K562 treated with DMSO at 1 percent for 48 hours (cell line): ENCODE measurements around the gene CATSPERD. TPM values are rescaled to one million over a fixed set of nuclear protein-coding genes. Genes with fewer than 3 reads are reported as not detected.

Experiments used
- total RNA-seq: library from RNA; unstranded; fragments of 300-600 nt; gene quantifications from 2 replicates; pipeline ENCODE4 v1.2.3, GENCODE V29; 2022; ENCODE audit warnings: low replicate concordance; ENCODE audit errors: extremely low read depth

Gene CATSPERD, protein sequence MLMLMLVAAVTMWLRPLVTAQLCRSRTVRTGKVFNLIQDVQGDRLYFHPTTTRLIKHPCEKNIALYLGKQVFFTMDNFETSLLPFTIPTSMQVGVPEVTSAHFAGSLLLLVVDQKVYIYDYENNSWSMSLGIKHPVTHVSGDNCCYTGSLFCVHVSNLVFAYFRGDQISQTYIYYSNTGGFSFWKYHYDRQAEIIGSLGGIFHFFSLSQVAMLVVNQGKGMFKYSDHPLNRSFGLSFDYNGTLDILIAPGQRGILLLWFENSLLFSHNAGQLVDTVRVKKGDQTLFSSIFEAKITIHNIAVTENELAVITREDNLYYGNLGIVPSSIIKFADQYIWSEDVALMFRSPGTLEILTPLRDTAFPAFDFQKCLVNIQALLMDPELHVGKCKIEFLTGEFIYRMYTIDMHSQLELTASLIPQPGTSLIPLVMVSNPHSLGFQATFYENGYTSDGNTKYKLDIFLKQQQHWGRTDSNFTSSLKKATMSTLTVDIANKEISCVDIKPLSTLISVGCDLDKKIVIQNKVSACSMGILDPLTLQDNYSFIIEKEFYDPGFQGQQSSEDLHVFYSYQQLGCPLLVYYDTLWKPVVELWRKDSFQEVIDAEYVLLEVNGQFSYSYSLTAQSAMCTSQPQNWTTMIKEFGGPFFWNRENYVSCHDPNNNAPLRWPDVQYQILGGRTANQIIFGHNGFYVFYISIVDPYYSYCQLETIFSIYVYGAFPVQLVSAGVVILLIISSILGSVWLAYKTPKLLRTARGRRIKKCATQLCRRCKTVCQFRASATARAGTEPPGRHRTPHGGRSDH
- total RNA-seq, result not detected in 2 replicates

DNA sequence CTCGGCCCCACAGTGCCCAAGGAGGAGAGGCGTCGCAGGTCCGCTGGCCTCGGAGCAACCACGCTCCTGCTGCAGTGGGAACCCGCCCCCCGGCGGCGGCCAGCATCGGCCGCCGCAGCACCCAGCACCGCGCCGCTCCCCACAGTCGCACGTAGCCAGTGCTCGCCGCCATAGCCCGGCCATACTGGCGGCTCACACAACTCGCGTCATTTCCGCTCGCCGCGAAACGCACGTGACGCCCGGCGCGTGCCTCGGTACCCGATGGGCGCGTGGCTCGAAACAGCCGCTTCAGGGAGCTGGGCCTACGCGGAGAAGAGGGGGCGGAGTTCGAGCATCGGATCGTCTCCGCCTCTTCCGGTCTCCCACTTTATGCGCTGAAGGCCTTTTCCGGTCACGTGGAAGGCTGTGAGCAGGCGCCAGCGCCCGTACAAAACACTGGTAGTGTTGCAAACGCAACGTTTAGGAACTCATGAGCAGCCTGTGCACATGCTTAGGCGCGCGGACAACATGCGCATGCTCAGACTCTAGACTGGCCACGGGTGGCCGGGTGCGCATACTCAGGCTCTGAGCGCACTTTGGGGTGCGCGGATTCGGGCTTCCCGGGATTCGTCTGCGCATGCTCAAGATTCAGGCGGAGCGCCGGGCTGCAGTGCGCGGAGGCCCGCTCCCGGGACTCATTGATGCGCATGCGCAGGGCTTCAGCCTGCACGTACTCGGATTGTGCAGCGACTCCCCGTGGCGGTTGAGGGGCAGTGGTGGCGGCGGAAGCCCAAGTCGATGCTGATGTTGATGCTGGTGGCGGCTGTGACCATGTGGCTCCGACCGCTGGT lies at the start of gene CATSPERD, which contains the start of gene LONP1:
TSS of gene CATSPERD (plus strand) at position 677 of the 830 bp plus-strand sequence. CDS start at position 778, 101 bp downstream.
TSS of gene LONP1 (minus strand) at position 186 of the 830 bp plus-strand sequence. CDS start at position 172, 14 bp downstream.

DNA sequence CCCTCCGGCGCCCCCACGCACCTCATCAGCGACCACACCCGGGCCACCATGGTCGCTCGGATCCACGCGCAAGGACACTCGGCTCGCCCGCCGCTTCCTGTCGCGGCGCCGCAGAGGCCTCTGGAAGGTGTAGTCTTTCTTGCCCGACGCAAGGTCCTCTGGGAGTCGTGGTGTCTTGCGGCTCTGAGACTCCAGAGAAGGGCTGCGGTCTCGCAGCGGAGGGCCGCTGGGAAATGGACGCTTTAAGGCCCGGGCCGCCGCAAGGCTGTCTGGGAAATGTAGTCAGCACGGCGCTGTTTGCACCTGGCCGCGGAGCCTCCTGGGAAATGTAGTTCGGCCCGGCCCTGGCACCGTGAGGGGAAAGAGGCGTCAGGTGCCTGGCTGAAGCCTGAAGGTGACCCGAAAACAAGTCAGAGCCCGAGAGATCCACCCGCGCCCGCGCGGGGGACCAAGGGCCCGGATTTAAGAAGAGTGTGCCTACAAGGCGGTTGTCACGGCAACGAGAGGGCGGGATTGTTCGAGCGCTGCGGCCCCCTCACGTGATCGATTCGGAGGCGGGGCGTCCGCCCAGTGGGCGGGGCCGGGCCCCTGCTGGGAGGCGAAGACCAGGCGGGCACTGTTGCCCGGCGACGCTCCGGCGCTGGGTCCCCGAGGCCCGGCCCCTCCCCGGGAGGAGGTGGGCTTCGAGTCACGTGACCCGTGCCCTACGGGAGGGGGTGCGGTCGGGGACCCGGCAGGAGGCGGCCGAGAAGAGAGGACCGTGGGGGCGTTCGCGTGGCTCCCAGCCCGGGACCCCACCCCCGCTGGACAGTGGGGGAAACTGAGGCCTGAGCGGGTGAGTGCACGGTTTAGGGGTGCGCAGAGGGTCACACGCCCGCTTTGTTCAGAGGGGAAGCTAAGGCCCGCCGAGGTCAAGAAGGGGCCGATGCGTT lies 39.7 kb upstream of the CATSPERD start, which contains the start of the genes HSD11B1L and MICOS13:
TSS of gene HSD11B1L (plus strand) at position 591 of the 932 bp plus-strand sequence. CDS start 3,806 bp downstream, outside the sequence.
TSS of gene MICOS13 (minus strand) at position 80 of the 932 bp plus-strand sequence. CDS start at position 50, 30 bp downstream.

DNA sequence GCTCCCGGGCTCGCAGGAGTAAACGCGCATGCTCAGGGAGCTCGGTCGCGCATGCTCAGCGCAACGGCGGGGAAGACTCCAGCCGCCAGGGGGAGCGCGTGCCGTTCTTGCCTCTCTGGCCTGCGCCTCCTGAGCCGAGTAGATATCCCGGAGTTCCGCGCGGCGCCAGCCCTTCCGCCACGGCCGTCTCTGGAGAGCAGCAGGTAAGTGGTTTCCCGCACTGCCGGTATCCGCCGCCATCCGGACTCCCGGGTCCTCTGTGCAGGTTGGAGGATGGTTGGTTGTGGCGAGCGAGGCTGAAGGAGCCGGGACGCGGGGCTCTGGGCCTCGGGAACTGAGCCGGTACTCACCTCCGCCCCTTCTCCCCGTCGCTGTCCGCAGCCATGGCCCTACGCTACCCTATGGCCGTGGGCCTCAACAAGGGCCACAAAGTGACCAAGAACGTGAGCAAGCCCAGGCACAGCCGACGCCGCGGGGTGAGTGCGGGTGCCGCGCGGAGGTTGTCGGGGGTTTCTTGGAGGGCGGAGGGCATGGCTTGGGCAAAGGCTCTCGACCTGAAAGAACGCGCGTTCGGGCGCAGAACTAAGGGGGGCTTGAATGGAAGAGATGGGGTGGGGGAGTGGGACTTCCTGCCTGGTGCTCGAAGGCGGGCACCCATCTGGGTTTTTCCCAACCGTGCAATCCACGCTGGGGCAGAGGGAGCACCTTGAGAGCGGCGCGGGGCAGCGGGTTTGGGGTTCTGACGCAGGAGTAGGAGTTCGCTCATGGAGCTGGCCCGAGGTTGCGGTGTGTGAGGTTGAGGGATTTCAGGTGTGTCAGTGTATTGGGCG lies 30.1 kb upstream of the CATSPERD start, which contains the start of gene RPL36:
TSS of gene RPL36 (plus strand) at position 171 of the 830 bp plus-strand sequence. CDS start at position 384, 213 bp downstream.

GRCh38 chr19:5784581-5785147 lies 64.2 kb downstream of the CATSPERD start, which contains the start of gene PRR22:
Gene PRR22 (minus strand): TSS chr19:5784746. CDS start chr19:5784660, 86 bp downstream.

DNA sequence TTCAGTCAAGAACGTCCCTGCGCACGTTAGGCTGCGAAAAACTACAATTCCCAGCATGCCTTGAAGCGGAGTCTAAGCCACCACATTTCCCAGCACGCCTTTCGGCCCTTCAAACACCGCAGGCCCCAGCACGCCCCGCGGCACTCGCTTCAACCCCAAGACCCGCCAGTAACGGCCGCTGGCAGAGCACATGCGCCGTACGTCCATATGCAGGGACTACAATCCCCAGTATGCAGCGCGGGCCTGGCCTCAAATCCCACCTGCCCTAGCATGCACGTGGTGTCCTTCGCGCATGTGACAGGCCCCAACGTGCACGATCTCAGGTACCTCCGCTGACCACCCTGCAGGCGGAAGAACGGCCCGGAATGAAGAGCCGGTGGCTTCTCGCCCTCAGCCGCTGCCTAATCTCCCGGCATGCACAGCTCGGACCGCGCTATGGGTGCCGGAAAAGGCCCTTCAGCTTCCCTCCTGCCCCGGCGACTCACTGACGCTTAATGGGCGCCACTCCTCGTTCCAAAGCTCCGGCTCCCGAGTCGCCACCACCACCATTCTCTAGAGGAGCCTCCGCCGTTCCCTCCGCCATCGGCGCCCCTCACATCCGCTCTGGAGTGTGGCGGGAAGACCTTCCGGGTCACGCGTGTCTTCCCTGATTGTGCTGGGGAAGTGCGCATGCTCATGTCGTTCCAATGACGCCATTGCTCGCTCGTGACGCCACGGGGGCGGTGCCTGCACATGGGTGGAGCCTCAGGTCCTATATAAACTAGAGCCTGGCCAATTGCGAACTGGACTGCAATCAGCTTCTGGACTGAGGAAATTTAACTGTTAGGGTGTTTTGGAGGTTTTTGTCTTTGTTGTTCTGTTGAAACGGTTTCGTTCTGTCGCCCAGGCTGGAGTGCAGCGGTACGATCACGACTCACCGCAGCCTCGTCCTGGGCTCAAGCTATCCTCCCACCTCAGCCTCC lies 70.4 kb downstream of the CATSPERD start, which contains the start of gene DUS3L:
TSS of gene DUS3L (minus strand) at position 605 of the 962 bp plus-strand sequence. CDS start at position 583, 22 bp downstream.

DNA sequence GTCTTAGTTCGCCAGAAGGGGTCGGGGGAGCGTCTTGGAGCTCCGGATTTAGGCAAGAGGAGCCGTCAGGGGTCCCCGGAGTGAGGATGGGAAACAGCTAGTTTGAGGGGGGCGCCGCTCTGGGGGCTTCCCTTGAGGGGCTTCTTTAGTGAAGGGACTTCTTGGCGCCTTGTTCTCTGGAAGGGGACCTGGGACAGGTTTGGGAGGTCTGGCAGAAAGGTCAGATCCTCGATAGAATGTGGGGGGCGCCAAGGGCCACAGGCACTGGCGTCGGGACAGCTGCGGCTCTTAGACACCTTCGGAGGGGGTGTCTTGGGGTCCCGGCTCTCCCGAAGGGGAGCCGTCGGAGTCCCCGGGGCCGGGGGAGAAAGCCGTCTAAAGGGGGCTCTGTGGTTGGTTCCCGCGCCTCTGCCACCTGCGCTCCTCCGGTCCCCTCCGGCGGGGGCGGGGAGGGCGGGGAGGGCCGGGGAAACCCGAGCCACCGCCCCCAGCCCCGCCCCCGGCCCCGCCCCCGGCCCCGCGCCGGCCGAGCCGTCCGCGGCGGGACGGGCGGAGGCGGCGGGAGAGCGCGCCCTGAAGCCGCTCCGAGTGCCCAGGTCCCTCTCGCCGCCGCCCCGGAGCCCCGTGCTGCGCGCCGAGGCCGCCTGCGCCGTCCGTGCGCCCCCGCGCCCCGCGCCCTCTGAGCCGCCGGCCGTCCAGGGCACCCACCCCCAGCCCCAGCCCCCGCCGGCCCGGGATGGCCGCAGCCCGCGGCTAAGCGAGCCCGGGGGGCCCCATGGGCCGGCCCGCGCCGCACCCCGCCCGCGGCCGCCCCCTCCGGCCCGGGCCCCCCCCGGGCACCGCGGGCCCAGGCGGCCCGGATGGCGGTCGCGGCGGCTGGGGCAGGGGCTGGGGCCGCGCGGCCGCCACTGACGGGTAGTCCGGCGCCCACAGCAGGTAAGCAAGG lies 84.4 kb downstream of the CATSPERD start, which contains the start of gene NRTN:
TSS of gene NRTN (plus strand) at position 552 of the 946 bp plus-strand sequence. CDS start 19,099 bp downstream, outside the sequence.

Other genes starting within 250 kb of the CATSPERD start
- not detected in 2 replicates for gene TINCR, start 152.7 kb upstream of the CATSPERD start, total RNA-seq
- not detected in 2 replicates for gene SAFB2, start 97.9 kb upstream of the CATSPERD start, total RNA-seq
- gene SAFB, start 97.6 kb upstream of the CATSPERD start, total RNA-seq, result 177 TPM in 1 of 2 replicates, not detected in the other
- not detected in 2 replicates for gene MICOS13, start 40.1 kb upstream of the CATSPERD start, total RNA-seq
- not detected in 2 replicates for gene HSD11B1L, start 39.6 kb upstream of the CATSPERD start, total RNA-seq
- gene RPL36, start 30.3 kb upstream of the CATSPERD start, total RNA-seq, result 2,766 TPM in 1 of 2 replicates, not detected in the other
- not detected in 2 replicates for gene LONP1, start 491 bp upstream of the CATSPERD start, total RNA-seq
- not detected in 2 replicates for gene PRR22, start 64.1 kb downstream of the CATSPERD start, total RNA-seq
- gene DUS3L, start 70.5 kb downstream of the CATSPERD start, total RNA-seq, result not detected in 2 replicates
- gene NRTN, start 84.4 kb downstream of the CATSPERD start, total RNA-seq, result not detected in 2 replicates
- not detected in 2 replicates for gene FUT6, start 119.1 kb downstream of the CATSPERD start, total RNA-seq
- not detected in 2 replicates for gene FUT3, start 130.8 kb downstream of the CATSPERD start, total RNA-seq
- gene FUT5, start 149.9 kb downstream of the CATSPERD start, total RNA-seq, result not detected in 2 replicates
- gene NDUFA11, start 183.2 kb downstream of the CATSPERD start, total RNA-seq, result not detected in 2 replicates
- not detected in 2 replicates for gene VMAC, start 184.2 kb downstream of the CATSPERD start, total RNA-seq
- not detected in 2 replicates for gene CAPS, start 193.6 kb downstream of the CATSPERD start, total RNA-seq